HG02571 (cell line): ENCODE results near the gene CD160.
"Not testable (repeated sequence)": the region's sequence is repeated elsewhere in the genome, so short reads cannot be mapped to it uniquely, and the experiment has no call there.

Experiments
- ATAC-seq: cut with Tn5 transposase; IDR thresholded peaks from one replicate; pipeline ENCODE4 v1.9.1; 2021; ENCODE audit warnings: mild to moderate bottlenecking, moderate library complexity; ENCODE audit not compliant: unreplicated experiment

Gene CD160

GRCh38 chr1:145757420-145757819 lies 38.1 kb downstream of the CD160 start:
- ATAC-seq, result no peak

- ATAC-seq, result no peak
These were observed 38.8 kb downstream of the CD160 start for GRCh38 chr1:145758116-145758515.

- no peak for ATAC-seq
These were observed 39.3 kb downstream of the CD160 start for GRCh38 chr1:145758575-145758974.

GRCh38 chr1:145759721-145760120 lies 40.4 kb downstream of the CD160 start:
- no peak for ATAC-seq

- not testable (repeated sequence) for ATAC-seq
These were observed 41.2 kb downstream of the CD160 start for GRCh38 chr1:145760395-145760949.

- not testable (repeated sequence) for ATAC-seq
These were observed 42.2 kb downstream of the CD160 start for GRCh38 chr1:145761498-145761897.

GRCh38 chr1:145762001-145762400 lies 42.7 kb downstream of the CD160 start:
- ATAC-seq, result not testable (repeated sequence)

GRCh38 chr1:145764231-145764940 lies 45.1 kb downstream of the CD160 start:
- not testable (repeated sequence) for ATAC-seq

GRCh38 chr1:145765127-145765526 lies 45.8 kb downstream of the CD160 start:
- ATAC-seq, result not testable (repeated sequence)

- ATAC-seq, result not testable (repeated sequence)
These were observed 46.5 kb downstream of the CD160 start for GRCh38 chr1:145765585-145766360.

GRCh38 chr1:145766926-145767325 lies 47.6 kb downstream of the CD160 start:
- not testable (repeated sequence) for ATAC-seq

GRCh38 chr1:145768004-145768403 lies 48.7 kb downstream of the CD160 start:
- ATAC-seq, result not testable (repeated sequence)

- ATAC-seq, result no peak
These were observed 51.8 kb downstream of the CD160 start for GRCh38 chr1:145771056-145771455.

GRCh38 chr1:145773423-145773822 lies 54.1 kb downstream of the CD160 start:
- no peak for ATAC-seq

GRCh38 chr1:145777357-145778145 lies 58.3 kb downstream of the CD160 start:
- ATAC-seq, result no peak

- ATAC-seq, result no peak
These were observed 58.8 kb downstream of the CD160 start for GRCh38 chr1:145778146-145778540.

GRCh38 chr1:145782272-145783099 lies 63.2 kb downstream of the CD160 start:
- ATAC-seq, result no peak

- ATAC-seq, result no peak
These were observed 65.1 kb downstream of the CD160 start for GRCh38 chr1:145784409-145784808.

GRCh38 chr1:145785547-145785946 lies 66.2 kb downstream of the CD160 start:
- no peak for ATAC-seq

- no peak for ATAC-seq
These were observed 67.0 kb downstream of the CD160 start for GRCh38 chr1:145786271-145786670.
